AG10803 (cell line): Measurements from ENCODE around the gene AP2B1.

ENCODE experiments used
- DNase-seq: peaks from one replicate; pipeline ENCODE4 v3.0.0; 2010; ENCODE audit warnings: low read depth
- H3K4me3 ChIP-seq: 2 replicates; pipeline ENCODE4 v1.5.1; 2011; ENCODE audit warnings: mild to moderate bottlenecking, low read length, control low read depth
- CTCF ChIP-seq: conservative IDR thresholded peaks from 2 replicates; pipeline ENCODE4 v1.5.1; 2011; ENCODE audit warnings: mild to moderate bottlenecking, low read length, control low read depth, inconsistent platforms

AP2B1 gene

GRCh38 chr17:35588196-35588920, 1.2 kb downstream of the AP2B1 start:
- H3K4me3 ChIP-seq = peak overlapping the region; percentile 98
- TF ChIP-seq CTCF = no peak
- peak; percentile 39 for DNase-seq

DNA sequence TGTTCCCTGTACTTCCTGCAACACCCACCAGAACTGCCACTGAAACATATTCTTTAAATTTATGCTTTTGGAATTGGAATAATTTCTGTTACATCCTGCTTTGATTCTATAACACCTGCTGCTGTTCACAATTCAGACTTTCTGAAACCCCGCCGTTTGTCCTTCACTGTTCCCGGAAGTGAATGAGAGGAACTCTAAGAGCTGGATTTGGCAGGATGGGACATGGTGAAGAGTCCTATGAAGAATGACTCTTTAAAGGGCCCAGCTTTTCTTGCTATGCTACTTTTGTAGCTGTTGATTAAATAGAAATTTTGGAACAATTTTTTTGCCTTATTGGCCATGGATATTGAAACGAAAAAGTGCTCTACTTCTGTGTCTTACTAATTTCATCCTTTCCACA, 8.9 kb downstream of the AP2B1 start:
- H3K4me3 ChIP-seq = no peak overlapping the region
- no peak for TF ChIP-seq CTCF
- no peak for DNase-seq

- TF ChIP-seq CTCF = no peak
- DNase-seq = no peak
- no peak overlapping the region for H3K4me3 ChIP-seq
Observed at GRCh38 chr17:35596530-35597233, 9.6 kb downstream of the AP2B1 start.

- no peak for DNase-seq
- H3K4me3 ChIP-seq = no peak overlapping the region
- TF ChIP-seq CTCF = no peak
Observed at GRCh38 chr17:35597604-35598003, 10.5 kb downstream of the AP2B1 start.

DNA sequence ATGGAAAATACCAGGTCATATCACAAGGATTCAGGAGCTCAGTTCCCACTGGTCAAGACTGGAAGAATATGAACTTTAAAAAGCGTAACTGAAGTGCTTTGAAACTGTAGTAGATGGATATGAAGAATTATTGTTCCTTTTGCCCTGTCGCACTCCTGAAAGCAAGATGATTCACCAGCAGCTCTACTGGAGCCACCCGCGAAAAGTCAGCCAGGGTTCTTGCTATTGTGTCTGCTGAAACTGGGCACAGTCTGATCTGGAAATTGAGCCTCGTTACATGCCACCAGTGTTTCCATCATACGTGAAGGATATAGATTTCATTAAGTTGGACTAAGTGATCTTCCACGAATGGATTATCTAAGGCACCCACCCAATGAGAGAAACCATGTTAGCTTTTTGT, 16.6 kb downstream of the AP2B1 start:
- no peak overlapping the region for H3K4me3 ChIP-seq
- no peak for TF ChIP-seq CTCF
- DNase-seq = no peak

GRCh38 chr17:35605678-35606077, 18.6 kb downstream of the AP2B1 start:
- peak; percentile 82 for DNase-seq
- H3K4me3 ChIP-seq = no peak overlapping the region
- no peak for TF ChIP-seq CTCF

- H3K4me3 ChIP-seq = no peak overlapping the region
- no peak for TF ChIP-seq CTCF
- no peak for DNase-seq
Observed at GRCh38 chr17:35607239-35607847, 20.2 kb downstream of the AP2B1 start.
